Stomach (tissue), 9 donors: Measurements from ENCODE around the gene DNAJC8. TPM values are rescaled to one million over a fixed set of nuclear protein-coding genes. Genes with fewer than 3 reads are reported as not detected.
A peak's percentile ranks its signal among the peaks of the same experiment; 100 is the strongest.

Experiments used
- DNase-seq, 2 donors: peaks; one replicate each; pipeline versions ENCODE4 v3.0.0 to v3.0.0-alpha.2; 2013 to 2019
- H3K27ac ChIP-seq, 5 donors: fragments of 200-600 bp in 4 of 5; sonication (generic) in 4 of 5; one replicate each; pipeline ENCODE4 v1.5.1; 2013 to 2019; ENCODE audit warnings: mild to moderate bottlenecking in 1 of 5, moderate library complexity in 1 of 5
- H3K27me3 ChIP-seq, 3 donors: fragments of 200-600 bp; sonication (generic); one replicate each; pipeline ENCODE4 v1.5.1; 2017 to 2019; ENCODE audit warnings: mixed run types in 1 of 3
- H3K36me3 ChIP-seq, 4 donors: fragments of 200-600 bp; sonication (generic); 1 replicate in 3 of 4; 2 replicates in 1 of 4; pipeline ENCODE4 v1.5.1; 2016 to 2019
- H3K4me1 ChIP-seq, 4 donors: fragments of 200-600 bp; sonication (generic); one replicate each; pipeline ENCODE4 v1.5.1; 2016 to 2019
- H3K4me3 ChIP-seq, 4 donors: fragments of 200-600 bp; sonication (generic) in 3 of 4; one replicate each; pipeline ENCODE4 v1.5.1; 2016 to 2019; ENCODE audit warnings: mild to moderate bottlenecking in 1 of 4
- H3K9me3 ChIP-seq, 4 donors: fragments of 200-600 bp; sonication (generic); one replicate each; pipeline ENCODE4 v1.5.1; 2016 to 2019
- EP300 ChIP-seq: sonication (generic); formaldehyde crosslinking; IDR thresholded peaks from one replicate; pipeline ENCODE4 v1.6.1; 2017; ENCODE audit warnings: antibody characterized with exemption
- POLR2A ChIP-seq, 4 donors: fragments of 450-650 bp; IDR thresholded peaks; one replicate each; pipeline ENCODE4 v1.6.1; 2016; ENCODE audit warnings: antibody characterized with exemption in 4 of 4, control low read depth in 2 of 4, mild to moderate bottlenecking in 1 of 4, moderate library complexity in 1 of 4
- POLR2AphosphoS5 ChIP-seq, 3 donors: sonication (generic); formaldehyde crosslinking; IDR thresholded peaks; one replicate each; pipeline ENCODE4 v1.6.1; 2016; ENCODE audit warnings: antibody characterized with exemption in 3 of 3
- WGBS, 5 donors: extraction: QIAGEN DNeasy Blood & Tissue Kit in 3 of 5; methylation state at CpG; one replicate each; pipeline versions ENCODE4 v1.1.5 to v1.1.7; 2013 to 2018; 5-methylcytosine and 5-hydroxymethylcytosine counted together
- intact Hi-C: fragments of 100-400 bp; cut with DNase I; formaldehyde crosslinking; loops from one replicate; pipeline ENCODE4 v1.15.1; 2023; ENCODE audit warnings: low total_unique reads
- polyA plus RNA-seq, 3 donors: library from polyadenylated mRNA; stranded (reverse); fragments of 200-250 nt; gene quantifications; one replicate each; pipeline ENCODE4 v1.2.3, GENCODE V29; 2013
- total RNA-seq, 5 donors: library from RNA; depleted of rRNA; stranded (reverse); fragments of >200 nt; gene quantifications; one replicate each; pipeline versions ENCODE4 v1.1.0 to v1.2.3, GENCODE V29; 2014 to 2016
- TF ChIP-seq, protein P1 (sequence below), 7 experiments: fragments of 450-650 bp in 4 of 7; fragments of 200-600 bp in 3 of 7; sonication (generic) in 3 of 7; IDR thresholded peaks; one replicate each; pipeline ENCODE4 v1.5.1; 2016 to 2019; ENCODE audit warnings: antibody characterized with exemption in 7 of 7, control low read depth in 2 of 7, mild to moderate bottlenecking in 1 of 7
- donor health status: healthy with polysubstance abuse.
- donor health status: Bipolar disorder and iron deficiency.
- donor health status: healthy.

DNAJC8 gene
- total and polyA plus RNA-seq, 8 donors, result 38.4 to 111 (median 74.4) TPM

DNA sequence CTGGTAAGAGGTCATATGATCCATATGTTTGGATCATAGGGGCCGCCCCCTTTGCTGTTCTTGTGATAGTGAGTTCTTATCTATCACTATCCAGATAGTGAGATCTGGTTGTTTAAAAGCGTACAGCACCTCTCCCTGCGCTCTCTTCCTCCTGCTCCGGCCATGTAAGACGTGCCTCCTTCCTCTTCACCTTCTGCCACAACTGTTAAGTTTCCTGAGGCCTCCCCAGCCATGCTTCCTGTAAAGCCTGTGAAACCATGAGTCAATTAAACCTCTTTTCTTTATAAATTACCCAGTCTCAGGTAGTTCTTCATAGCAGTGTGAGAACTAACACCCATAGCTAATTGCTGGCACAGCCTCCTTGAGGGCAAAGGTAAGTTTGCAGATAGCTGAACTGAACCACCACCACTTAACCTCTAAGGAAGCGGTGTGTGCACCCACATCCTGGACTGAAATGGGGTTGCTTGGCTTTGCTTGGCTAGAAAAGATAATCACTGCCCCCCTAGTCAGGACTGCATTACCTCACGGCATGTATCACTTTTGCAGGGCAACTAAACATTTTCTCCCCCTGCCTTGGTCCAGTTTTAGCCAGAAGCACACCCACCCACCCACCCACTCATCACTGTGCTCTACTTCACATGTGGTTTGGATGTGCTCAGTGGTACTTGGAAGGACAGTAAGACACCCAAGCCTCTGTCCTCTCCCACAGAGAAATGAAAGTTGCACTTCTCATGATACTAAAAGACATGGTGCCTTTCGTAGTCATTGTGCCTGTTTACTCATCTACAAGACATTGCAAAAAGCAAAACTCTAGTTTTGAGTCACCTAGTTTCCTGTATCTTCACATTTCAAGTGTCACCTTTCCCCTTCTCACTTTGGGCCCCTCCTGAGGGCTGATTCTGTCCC lies 33.2 kb downstream of the DNAJC8 start:
- H3K9me3 ChIP-seq, result no peaks in the 10 kb centered on the region
- H3K4me3 ChIP-seq, result no peak overlapping the region
- TF ChIP-seq POLR2A (IDR thresholded peaks at IDR 0.05) (no peak), POLR2AphosphoS5 (IDR thresholded peaks at IDR 0.05) (no peak), EP300 (no peak)
- TF ChIP-seq, protein P1, sequence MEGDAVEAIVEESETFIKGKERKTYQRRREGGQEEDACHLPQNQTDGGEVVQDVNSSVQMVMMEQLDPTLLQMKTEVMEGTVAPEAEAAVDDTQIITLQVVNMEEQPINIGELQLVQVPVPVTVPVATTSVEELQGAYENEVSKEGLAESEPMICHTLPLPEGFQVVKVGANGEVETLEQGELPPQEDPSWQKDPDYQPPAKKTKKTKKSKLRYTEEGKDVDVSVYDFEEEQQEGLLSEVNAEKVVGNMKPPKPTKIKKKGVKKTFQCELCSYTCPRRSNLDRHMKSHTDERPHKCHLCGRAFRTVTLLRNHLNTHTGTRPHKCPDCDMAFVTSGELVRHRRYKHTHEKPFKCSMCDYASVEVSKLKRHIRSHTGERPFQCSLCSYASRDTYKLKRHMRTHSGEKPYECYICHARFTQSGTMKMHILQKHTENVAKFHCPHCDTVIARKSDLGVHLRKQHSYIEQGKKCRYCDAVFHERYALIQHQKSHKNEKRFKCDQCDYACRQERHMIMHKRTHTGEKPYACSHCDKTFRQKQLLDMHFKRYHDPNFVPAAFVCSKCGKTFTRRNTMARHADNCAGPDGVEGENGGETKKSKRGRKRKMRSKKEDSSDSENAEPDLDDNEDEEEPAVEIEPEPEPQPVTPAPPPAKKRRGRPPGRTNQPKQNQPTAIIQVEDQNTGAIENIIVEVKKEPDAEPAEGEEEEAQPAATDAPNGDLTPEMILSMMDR (IDR thresholded peaks at IDR 0.05), result no peak
- DNase-seq, result peak; percentile 38 to 42
- peaks cover 0 to 34% (median 10%) of the 10 kb centered on the region in 4 donors for H3K4me1 ChIP-seq
- peak overlapping the region in 1 of 5 donors; percentile 23 for H3K27ac ChIP-seq
- no peaks in the 10 kb centered on the region for H3K27me3 ChIP-seq
- intact Hi-C loops, result loop anchor here (5.0 kb wide), 1 partner anchor 107 kb away; no protein-coding TSS in a partner anchor
- H3K36me3 ChIP-seq, result peaks cover 54 to 79% (median 72%) of the 10 kb centered on the region in 4 donors
- WGBS, 5 donors, result 53 to 75% (median 61%) methylated on average over 8 of the region's 8 CpGs

- H3K36me3 ChIP-seq, result peaks cover 36 to 62% (median 57%) of the 10 kb centered on the region in 4 donors
- TF ChIP-seq EP300 (no peak), POLR2A (IDR thresholded peaks at IDR 0.05) (no peak), POLR2AphosphoS5 (IDR thresholded peaks at IDR 0.05) (no peak)
- TF ChIP-seq, protein P1 (IDR thresholded peaks at IDR 0.05), result no peak
Observed at GRCh38 chr1:28197682-28198415, 35.0 kb downstream of the DNAJC8 start.

GRCh38 chr1:28196330-28196729 lies 36.5 kb downstream of the DNAJC8 start:
- Histone ChIP-seq H3K9me3 (no peaks in the 10 kb centered on the region), H3K36me3 (peaks cover 26 to 47% (median 42%) of the 10 kb centered on the region in 4 donors), H3K4me3 (no peak overlapping the region), H3K27ac (no peak overlapping the region), H3K27me3 (no peaks in the 10 kb centered on the region), H3K4me1 (peaks cover 0 to 34% (median 10%) of the 10 kb centered on the region in 4 donors)
- TF ChIP-seq POLR2A (IDR thresholded peaks at IDR 0.05), result no peak
- TF ChIP-seq, protein P1 (IDR thresholded peaks at IDR 0.05), result no peak
- no peak for TF ChIP-seq EP300
- TF ChIP-seq POLR2AphosphoS5 (IDR thresholded peaks at IDR 0.05), result no peak
- intact Hi-C loops, result no loop called here
- 70 to 92% (median 84%) methylated on average over 3 of the region's 3 CpGs for WGBS, 5 donors
- DNase-seq, result no peak

More at GRCh38 chr1:28197682-28198415, 35.0 kb downstream of the DNAJC8 start:
- intact Hi-C loops, result no loop called here
- DNase-seq, result no peak
- Histone ChIP-seq H3K4me1 (peaks cover 0 to 34% (median 10%) of the 10 kb centered on the region in 4 donors), H3K27me3 (no peaks in the 10 kb centered on the region), H3K4me3 (no peak overlapping the region), H3K27ac (no peak overlapping the region), H3K9me3 (no peaks in the 10 kb centered on the region)
- 90 to 94% (median 92%) methylated on average over 11 to 12 of the region's 12 CpGs for WGBS, 5 donors

DNA sequence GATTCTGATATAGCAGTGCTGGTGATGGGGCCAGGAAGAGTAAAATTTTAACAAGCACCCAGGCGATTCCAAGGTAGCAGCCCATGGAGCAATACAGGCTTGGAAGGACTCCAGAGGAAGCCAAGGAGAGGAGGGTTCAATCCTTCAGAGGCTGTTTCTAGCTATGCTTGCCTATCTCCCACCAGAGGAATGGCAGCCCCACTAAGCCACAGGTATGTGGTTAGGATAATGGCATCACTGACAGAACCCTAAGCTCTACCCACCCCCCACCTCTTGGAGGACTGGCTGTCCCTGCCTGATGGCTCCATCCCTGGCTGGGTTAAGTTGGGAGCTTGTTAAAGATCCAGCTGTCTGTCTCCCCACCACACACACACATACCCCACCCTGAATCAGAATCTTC lies 37.0 kb downstream of the DNAJC8 start:
- H3K27ac ChIP-seq, result no peak overlapping the region
- DNase-seq, result no peak
- 91 to 100% (median 97%) methylated on average over 1 of the region's 1 CpG for WGBS, 5 donors
- no peaks in the 10 kb centered on the region for H3K27me3 ChIP-seq
- peaks cover 0 to 36% (median 10%) of the 10 kb centered on the region in 4 donors for H3K4me1 ChIP-seq
- H3K9me3 ChIP-seq, result no peaks in the 10 kb centered on the region
- TF ChIP-seq EP300 (no peak), POLR2A (IDR thresholded peaks at IDR 0.05) (no peak), POLR2AphosphoS5 (IDR thresholded peaks at IDR 0.05) (no peak)
- TF ChIP-seq, protein P1 (IDR thresholded peaks at IDR 0.05), result no peak
- H3K36me3 ChIP-seq, result peaks cover 21 to 41% (median 36%) of the 10 kb centered on the region in 4 donors
- intact Hi-C loops, result no loop called here
- H3K4me3 ChIP-seq, result no peak overlapping the region
